NT2/D1 (cell line): ENCODE results near the gene CEP85.

ENCODE experiments used
- SUZ12 ChIP-seq: IDR thresholded peaks from 2 replicates; pipeline ENCODE4 v1.6.1; 2011; ENCODE audit not compliant: insufficient read length, insufficient read depth; ENCODE audit errors: extremely low read depth
- YY1 ChIP-seq: IDR thresholded peaks from 2 replicates; pipeline ENCODE4 v1.6.1; 2011; ENCODE audit not compliant: insufficient read length, insufficient read depth
- ZNF274 ChIP-seq: IDR thresholded peaks from 2 replicates; pipeline ENCODE4 v1.6.1; 2011; ENCODE audit warnings: mild to moderate bottlenecking, low read depth, low read length

- TF ChIP-seq YY1, result no peak
- no peak for TF ChIP-seq SUZ12
- TF ChIP-seq ZNF274, result no peak
These were observed 63.8 kb downstream of the CEP85 start for GRCh38 chr1:26297791-26298124.
